Measurements from ENCODE around the gene SPOCK3.
A peak's percentile ranks its signal among the peaks of the same experiment; 100 is the strongest.
"Not testable (repeated sequence)": the region's sequence is repeated elsewhere in the genome, so short reads cannot be mapped to it uniquely, and the experiment has no call there.

SPOCK3 gene

GRCh38 chr4:167234316-167234881 lies at the start of gene SPOCK3:
SPOCK3 (minus strand) TSS chr4:167234494.
- Mint-ChIP-seq H3K4me3 (peak within 1 kb of the TSS; percentile 71 to 77), H3K9me3 (no peaks in the 10 kb centered on the region), H3K27me3 (peaks cover 29% of the 10 kb centered on the region), H3K4me1 (peaks cover 19% of the 10 kb centered on the region), H3K27ac (peak within 1 kb of the TSS in 1 of 2 donors; percentile 23)
- ATAC-seq (peak; percentile 80), DNase-seq (peak in 1 of 2 donors; percentile 8)

- DNase-seq (no peak), ATAC-seq (no peak)
- H3K9me3 Mint-ChIP-seq = peaks cover 3 to 4% of the 10 kb centered on the region in 2 donors
- H3K27ac Mint-ChIP-seq = no peak overlapping the region
- H3K27me3 Mint-ChIP-seq = no peaks in the 10 kb centered on the region
- H3K4me3 Mint-ChIP-seq = no peak overlapping the region
- no peaks in the 10 kb centered on the region for H3K4me1 Mint-ChIP-seq
These were observed 48.0 kb upstream of the SPOCK3 start for GRCh38 chr4:167282171-167282864.

- not testable (repeated sequence) for H3K9me3 Mint-ChIP-seq, H3K4me3 Mint-ChIP-seq, DNase-seq, H3K4me1 Mint-ChIP-seq, ATAC-seq, H3K27me3 Mint-ChIP-seq, H3K27ac Mint-ChIP-seq
These were observed 47.3 kb upstream of the SPOCK3 start for GRCh38 chr4:167281545-167281944.

- H3K9me3 Mint-ChIP-seq = peaks cover 3 to 7% of the 10 kb centered on the region in 2 donors
- H3K27me3 Mint-ChIP-seq = no peaks in the 10 kb centered on the region
- ATAC-seq (no peak), DNase-seq (no peak)
- no peaks in the 10 kb centered on the region for H3K4me1 Mint-ChIP-seq
- no peak overlapping the region for H3K4me3 Mint-ChIP-seq
- no peak overlapping the region for H3K27ac Mint-ChIP-seq
These were observed 40.1 kb upstream of the SPOCK3 start for GRCh38 chr4:167274351-167274750.

- no peak for ATAC-seq
- peaks cover 5 to 9% of the 10 kb centered on the region in 2 donors for H3K9me3 Mint-ChIP-seq
- H3K4me3 Mint-ChIP-seq = no peak overlapping the region
- H3K27me3 Mint-ChIP-seq = no peaks in the 10 kb centered on the region
- no peak for DNase-seq
- H3K4me1 Mint-ChIP-seq = no peaks in the 10 kb centered on the region
- no peak overlapping the region for H3K27ac Mint-ChIP-seq
These were observed 30.9 kb upstream of the SPOCK3 start for GRCh38 chr4:167265231-167265630.

GRCh38 chr4:167248271-167248670 lies 14.0 kb upstream of the SPOCK3 start:
- no peak overlapping the region for H3K4me3 Mint-ChIP-seq
- ATAC-seq = no peak
- H3K4me1 Mint-ChIP-seq = no peaks in the 10 kb centered on the region
- H3K9me3 Mint-ChIP-seq = peaks cover 8 to 12% of the 10 kb centered on the region in 2 donors
- H3K27me3 Mint-ChIP-seq = no peaks in the 10 kb centered on the region
- DNase-seq = no peak
- H3K27ac Mint-ChIP-seq = no peak overlapping the region

GRCh38 chr4:167239627-167240026 lies 5.3 kb upstream of the SPOCK3 start:
- peaks cover 7% of the 10 kb centered on the region for H3K4me1 Mint-ChIP-seq
- H3K4me3 Mint-ChIP-seq = no peak overlapping the region
- DNase-seq = no peak

GRCh38 chr4:167238226-167238625 lies 3.9 kb upstream of the SPOCK3 start:
- Mint-ChIP-seq H3K27ac (no peak overlapping the region), H3K27me3 (peaks cover 24% of the 10 kb centered on the region), H3K4me1 (peaks cover 19% of the 10 kb centered on the region), H3K4me3 (no peak overlapping the region), H3K9me3 (no peaks in the 10 kb centered on the region)
- ATAC-seq (no peak), DNase-seq (no peak)

More at GRCh38 chr4:167239627-167240026, 5.3 kb upstream of the SPOCK3 start:
- H3K27me3 Mint-ChIP-seq = peaks cover 10% of the 10 kb centered on the region
- H3K9me3 Mint-ChIP-seq = peaks cover under 1 to 1% of the 10 kb centered on the region in 2 donors
- no peak overlapping the region for H3K27ac Mint-ChIP-seq
- no peak for ATAC-seq

- Mint-ChIP-seq H3K27me3 (peaks cover 29% of the 10 kb centered on the region), H3K9me3 (no peaks in the 10 kb centered on the region), H3K4me1 (peaks cover 19% of the 10 kb centered on the region), H3K27ac (no peak overlapping the region), H3K4me3 (peak overlapping the region; percentile 71 to 77)
- DNase-seq (peak; percentile 14 to 17), ATAC-seq (peak; percentile 80)
These were observed 494 bp downstream of the SPOCK3 start for GRCh38 chr4:167233685-167234315.

- no peaks in the 10 kb centered on the region for H3K9me3 Mint-ChIP-seq
- H3K4me1 Mint-ChIP-seq = peaks cover 19% of the 10 kb centered on the region
- H3K27me3 Mint-ChIP-seq = peaks cover 29% of the 10 kb centered on the region
- ATAC-seq (no peak), DNase-seq (no peak)
- peak overlapping the region; percentile 71 to 77 for H3K4me3 Mint-ChIP-seq
- H3K27ac Mint-ChIP-seq = no peak overlapping the region
These were observed 1.2 kb downstream of the SPOCK3 start for GRCh38 chr4:167232805-167233684.

- Mint-ChIP-seq H3K9me3 (no peaks in the 10 kb centered on the region), H3K4me3 (no peak overlapping the region), H3K27me3 (peaks cover 29% of the 10 kb centered on the region), H3K27ac (no peak overlapping the region), H3K4me1 (peaks cover 19% of the 10 kb centered on the region)
- DNase-seq (no peak), ATAC-seq (no peak)
These were observed 3.5 kb downstream of the SPOCK3 start for GRCh38 chr4:167230744-167231143.

- Mint-ChIP-seq H3K9me3 (no peaks in the 10 kb centered on the region), H3K27ac (no peak overlapping the region), H3K4me1 (no peaks in the 10 kb centered on the region), H3K27me3 (no peaks in the 10 kb centered on the region), H3K4me3 (no peak overlapping the region)
- no peak for DNase-seq
- peak; percentile 65 for ATAC-seq
These were observed 12.2 kb downstream of the SPOCK3 start for GRCh38 chr4:167222099-167222498.

GRCh38 chr4:167221084-167221483 lies 13.2 kb downstream of the SPOCK3 start:
- Mint-ChIP-seq H3K4me3 (no peak overlapping the region), H3K27ac (no peak overlapping the region), H3K9me3 (no peaks in the 10 kb centered on the region), H3K27me3 (no peaks in the 10 kb centered on the region), H3K4me1 (no peaks in the 10 kb centered on the region)
- DNase-seq = no peak
- no peak for ATAC-seq

- Mint-ChIP-seq H3K4me3 (no peak overlapping the region), H3K27ac (no peak overlapping the region), H3K4me1 (no peaks in the 10 kb centered on the region), H3K9me3 (no peaks in the 10 kb centered on the region), H3K27me3 (no peaks in the 10 kb centered on the region)
- no peak for DNase-seq
- ATAC-seq = no peak
These were observed 16.2 kb downstream of the SPOCK3 start for GRCh38 chr4:167218022-167218608.

- no peak for DNase-seq
- Mint-ChIP-seq H3K27ac (no peak overlapping the region), H3K4me3 (no peak overlapping the region), H3K27me3 (no peaks in the 10 kb centered on the region), H3K4me1 (no peaks in the 10 kb centered on the region), H3K9me3 (no peaks in the 10 kb centered on the region)
- no peak for ATAC-seq
These were observed 17.5 kb downstream of the SPOCK3 start for GRCh38 chr4:167216783-167217182.
